ENCODE results near the gene IQUB. TPM values are rescaled to one million over a fixed set of nuclear protein-coding genes. Genes with fewer than 3 reads are reported as not detected.

IQUB gene
- total RNA-seq, 2 experiments from 2014 or later = not detected

GRCh38 chr7:123573341-123573740 is 38.9 kb upstream of the IQUB start:
- ATAC-seq (ENCODE audit: poor library complexity) = no peak
- Mint-ChIP-seq H3K4me1 (ENCODE audit: low read depth) (no peaks in the 10 kb centered on the region), H3K27ac (no peak overlapping the region), H3K9me3 (no peaks in the 10 kb centered on the region), H3K36me3 (ENCODE audit: low read depth) (no peaks in the 10 kb centered on the region), H3K27me3 (peaks cover 3% of the 10 kb centered on the region), H3K4me3 (no peak overlapping the region)
- no peaks in the 10 kb centered on the region for H3K9me3 ChIP-seq (ENCODE audit: control insufficient read depth in 1 of 2, insufficient read depth in 1 of 2, low read length in 2 of 2)
- no peaks in the 10 kb centered on the region for H3K27me3 ChIP-seq (ENCODE audit: control insufficient read depth in 1 of 2, insufficient read depth in 2 of 2, low read length in 2 of 2)
- ChIA-PET POLR2A (no interaction called here), CTCF (interaction anchor here (0.6 to 1.0 kb wide), 2 partner anchors 15 to 19 kb away, joined by 3 to 4 read pairs; no protein-coding TSS in a partner anchor)
- H3K36me3 ChIP-seq (ENCODE audit: insufficient read depth, low read length) = no peaks in the 10 kb centered on the region
- no peak for TF ChIP-seq CTCF (IDR thresholded peaks at IDR 0.05)
- no peak overlapping the region for H3K4me3 ChIP-seq (ENCODE audit: low read length)
- DNase-seq = no peak
- intact Hi-C loops (cut with DNase I, micrococcal nuclease) = no loop called here
- no peaks in the 10 kb centered on the region for H3K4me1 ChIP-seq (ENCODE audit: insufficient read depth, low read length)
- H3K27ac ChIP-seq (ENCODE audit: low read depth in 1 of 2, low read length in 2 of 2) = no peak overlapping the region

GRCh38 chr7:123571684-123572083 is 37.3 kb upstream of the IQUB start:
- ChIA-PET POLR2A (no interaction called here), CTCF (no interaction called here)
- Histone ChIP-seq H3K27me3 (ENCODE audit: control insufficient read depth in 1 of 2, insufficient read depth in 2 of 2, low read length in 2 of 2) (no peaks in the 10 kb centered on the region), H3K36me3 (ENCODE audit: insufficient read depth, low read length) (no peaks in the 10 kb centered on the region), H3K4me3 (ENCODE audit: low read length) (no peak overlapping the region), H3K27ac (ENCODE audit: low read depth in 1 of 2, low read length in 2 of 2) (no peak overlapping the region), H3K9me3 (ENCODE audit: control insufficient read depth in 1 of 2, insufficient read depth in 1 of 2, low read length in 2 of 2) (no peaks in the 10 kb centered on the region), H3K4me1 (ENCODE audit: insufficient read depth, low read length) (no peaks in the 10 kb centered on the region)
- ATAC-seq (ENCODE audit: poor library complexity) (no peak), DNase-seq (no peak)
- peaks cover 4% of the 10 kb centered on the region for H3K27me3 Mint-ChIP-seq
- H3K27ac Mint-ChIP-seq = no peak overlapping the region
- H3K9me3 Mint-ChIP-seq = no peaks in the 10 kb centered on the region
- H3K36me3 Mint-ChIP-seq (ENCODE audit: low read depth) = no peaks in the 10 kb centered on the region
- no peak overlapping the region for H3K4me3 Mint-ChIP-seq
- H3K4me1 Mint-ChIP-seq (ENCODE audit: low read depth) = no peaks in the 10 kb centered on the region
- no peak for TF ChIP-seq CTCF (IDR thresholded peaks at IDR 0.05)
- intact Hi-C loops (cut with DNase I, micrococcal nuclease) = no loop called here

GRCh38 chr7:123571187-123571586 is 36.8 kb upstream of the IQUB start:
- H3K27me3 Mint-ChIP-seq = peaks cover 4% of the 10 kb centered on the region
- H3K4me3 Mint-ChIP-seq = no peak overlapping the region
- H3K4me1 Mint-ChIP-seq (ENCODE audit: low read depth) = no peaks in the 10 kb centered on the region
- Histone ChIP-seq H3K27me3 (ENCODE audit: control insufficient read depth in 1 of 2, insufficient read depth in 2 of 2, low read length in 2 of 2) (no peaks in the 10 kb centered on the region), H3K4me3 (ENCODE audit: low read length) (no peak overlapping the region), H3K4me1 (ENCODE audit: insufficient read depth, low read length) (no peaks in the 10 kb centered on the region), H3K36me3 (ENCODE audit: insufficient read depth, low read length) (no peaks in the 10 kb centered on the region), H3K9me3 (ENCODE audit: control insufficient read depth in 1 of 2, insufficient read depth in 1 of 2, low read length in 2 of 2) (no peaks in the 10 kb centered on the region), H3K27ac (ENCODE audit: low read depth in 1 of 2, low read length in 2 of 2) (no peak overlapping the region)
- no peak for ATAC-seq (ENCODE audit: poor library complexity)
- no peak for TF ChIP-seq CTCF (IDR thresholded peaks at IDR 0.05)
- DNase-seq = no peak
- intact Hi-C loops (cut with DNase I, micrococcal nuclease) = no loop called here
- no peaks in the 10 kb centered on the region for H3K36me3 Mint-ChIP-seq (ENCODE audit: low read depth)
- POLR2A ChIA-PET = no interaction called here
- H3K27ac Mint-ChIP-seq = no peak overlapping the region
- CTCF ChIA-PET = no interaction called here
- H3K9me3 Mint-ChIP-seq = no peaks in the 10 kb centered on the region
